ENCODE measurements around the gene APOOL.
"Not testable (repeated sequence)": the region's sequence is repeated elsewhere in the genome, so short reads cannot be mapped to it uniquely, and the experiment has no call there.

APOOL gene

DNA sequence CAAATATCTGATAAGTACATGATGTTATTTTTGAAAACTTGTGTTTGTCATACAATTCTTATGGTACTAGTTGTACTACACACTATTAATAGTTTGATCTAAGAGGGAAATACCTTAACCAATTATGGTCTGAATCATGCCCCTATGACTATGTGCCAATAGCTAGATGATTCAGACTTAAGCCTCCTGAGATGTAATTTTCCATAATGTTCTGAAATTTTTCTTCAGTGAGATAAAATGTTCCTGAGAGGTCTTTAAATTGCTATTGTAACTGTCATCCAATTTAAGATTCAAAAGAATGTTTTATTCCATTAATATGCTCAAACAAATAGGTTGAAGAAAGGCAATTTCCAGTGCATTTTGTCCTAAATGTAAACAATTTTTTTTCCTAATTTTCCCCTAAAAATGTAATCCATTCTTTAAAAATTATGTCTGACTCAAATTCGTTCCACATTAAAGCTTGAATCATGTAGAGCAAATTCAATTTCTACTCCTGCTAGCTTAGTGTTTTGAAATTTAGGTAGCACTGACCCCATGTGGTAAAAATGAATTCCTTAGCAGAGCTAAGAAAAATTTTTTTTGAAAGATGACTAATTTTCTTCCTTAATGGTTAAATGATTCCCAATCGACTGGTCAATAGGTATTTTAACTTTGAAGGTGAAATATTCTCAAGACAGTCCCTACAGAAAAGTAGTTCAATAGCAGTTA lies 49.1 kb downstream of the APOOL start:
- Histone ChIP-seq H3K4me1 (ENCODE audit: control insufficient read depth in 2 of 2, insufficient read depth in 2 of 2, low read length in 2 of 2) (no peaks in the 10 kb centered on the region), H3K9ac (ENCODE audit: low read depth in 1 of 2, low read length in 2 of 2) (no peak overlapping the region), H3K27ac (ENCODE audit: low read depth in 2 of 2, low read length in 2 of 2) (no peak overlapping the region), H3K27me3 (ENCODE audit: control insufficient read depth in 2 of 2, insufficient read depth in 2 of 2, low read length in 2 of 2) (no peaks in the 10 kb centered on the region), H3K4me3 (ENCODE audit: low read length in 2 of 2) (no peak overlapping the region), H3K9me3 (ENCODE audit: control insufficient read depth in 2 of 2, low read length in 2 of 2) (no peaks in the 10 kb centered on the region), H3K36me3 (ENCODE audit: control insufficient read depth in 2 of 2, insufficient read depth in 2 of 2, low read length in 2 of 2) (no peaks in the 10 kb centered on the region)

DNA sequence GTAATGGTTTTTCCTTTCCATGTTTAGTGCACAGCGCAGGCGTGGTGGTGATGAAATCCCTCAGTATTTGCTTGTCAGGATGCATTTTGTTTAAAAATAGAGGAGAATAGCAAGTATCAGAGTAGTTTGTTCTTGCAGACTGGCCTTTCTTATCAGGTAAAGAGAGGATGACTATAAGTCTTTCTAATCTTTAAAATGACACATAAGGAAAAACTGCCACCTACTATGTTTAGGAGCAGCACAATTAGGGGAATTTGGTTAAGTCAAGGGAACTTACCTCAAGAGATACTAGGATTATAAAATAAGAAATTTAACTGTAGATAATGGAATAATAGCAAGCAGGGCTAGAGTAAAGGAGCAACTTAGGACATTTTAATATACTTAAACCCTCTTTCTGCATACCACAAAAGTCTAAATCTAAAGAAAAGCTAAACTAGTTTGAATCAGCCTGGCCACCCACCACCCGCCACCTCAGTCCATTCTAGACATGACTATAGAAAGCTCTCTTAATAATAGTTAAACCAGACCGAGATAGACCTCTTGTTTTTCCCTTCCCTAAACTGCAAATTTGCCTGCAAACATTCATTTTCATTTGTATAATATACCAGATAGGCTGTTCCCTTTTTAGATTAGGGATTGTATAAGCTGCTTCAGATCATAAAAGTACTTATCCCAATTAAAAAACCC lies 62.0 kb downstream of the APOOL start:
- Histone ChIP-seq H3K36me3 (ENCODE audit: control insufficient read depth in 2 of 2, insufficient read depth in 2 of 2, low read length in 2 of 2) (no peaks in the 10 kb centered on the region), H3K4me1 (ENCODE audit: control insufficient read depth in 2 of 2, insufficient read depth in 2 of 2, low read length in 2 of 2) (no peaks in the 10 kb centered on the region), H3K9me3 (ENCODE audit: control insufficient read depth in 2 of 2, low read length in 2 of 2) (no peaks in the 10 kb centered on the region), H3K9ac (ENCODE audit: low read depth in 1 of 2, low read length in 2 of 2) (no peak overlapping the region), H3K27ac (ENCODE audit: low read depth in 2 of 2, low read length in 2 of 2) (no peak overlapping the region), H3K4me3 (ENCODE audit: low read length in 2 of 2) (no peak overlapping the region), H3K27me3 (ENCODE audit: control insufficient read depth in 2 of 2, insufficient read depth in 2 of 2, low read length in 2 of 2) (no peaks in the 10 kb centered on the region)

DNA sequence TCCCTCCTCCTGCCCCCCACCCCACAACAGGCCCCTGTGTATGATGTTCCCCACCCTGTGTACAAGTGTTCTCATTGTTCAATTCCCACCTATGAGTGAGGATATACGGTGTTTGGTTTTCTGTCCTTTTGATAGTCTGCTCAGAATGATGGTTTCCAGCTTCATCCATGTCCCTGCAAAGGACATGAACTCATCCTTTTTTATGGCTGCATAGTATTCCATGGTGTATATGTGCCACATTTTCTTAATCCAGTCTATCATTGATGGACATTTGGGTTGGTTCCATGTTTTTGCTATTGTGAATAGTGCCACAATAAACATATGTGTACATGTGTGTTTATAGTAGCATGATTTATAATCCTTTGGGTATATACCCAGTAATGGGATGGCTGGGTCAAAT lies 73.6 kb downstream of the APOOL start:
- not testable (repeated sequence) for H3K27ac ChIP-seq (ENCODE audit: low read depth in 2 of 2, low read length in 2 of 2); H3K9me3 ChIP-seq (ENCODE audit: control insufficient read depth in 2 of 2, low read length in 2 of 2); H3K4me1 ChIP-seq (ENCODE audit: control insufficient read depth in 2 of 2, insufficient read depth in 2 of 2, low read length in 2 of 2); H3K27me3 ChIP-seq (ENCODE audit: control insufficient read depth in 2 of 2, insufficient read depth in 2 of 2, low read length in 2 of 2); H3K9ac ChIP-seq (ENCODE audit: low read depth in 1 of 2, low read length in 2 of 2); H3K36me3 ChIP-seq (ENCODE audit: control insufficient read depth in 2 of 2, insufficient read depth in 2 of 2, low read length in 2 of 2); H3K4me3 ChIP-seq (ENCODE audit: low read length in 2 of 2)

DNA sequence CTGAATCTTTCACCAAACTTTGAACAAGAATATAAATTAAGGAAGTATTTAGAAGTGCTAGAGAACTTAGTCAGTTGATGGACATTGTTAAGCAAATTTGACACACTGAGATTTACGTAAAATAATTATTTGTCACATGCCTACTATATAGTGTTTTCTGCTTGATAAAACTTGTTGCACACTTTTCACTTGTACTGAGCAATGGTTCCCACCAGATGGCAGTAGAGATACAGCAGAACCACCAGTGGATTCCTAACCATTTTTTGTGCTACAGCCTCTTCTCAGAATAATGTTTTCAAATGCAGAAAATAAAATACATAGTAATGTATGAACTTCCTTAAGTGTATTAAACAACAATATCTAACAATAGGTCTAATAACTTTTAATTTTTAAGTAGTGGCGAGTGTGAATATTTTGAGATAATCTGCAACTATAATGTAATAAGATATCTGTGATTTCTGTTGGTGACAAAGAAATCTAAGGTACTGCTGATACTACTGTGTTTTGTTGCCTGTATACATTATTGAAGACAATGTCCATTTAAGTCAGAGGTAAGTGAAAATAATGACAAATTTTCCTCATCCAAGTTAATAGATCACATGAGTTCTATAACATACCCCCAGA lies 81.2 kb downstream of the APOOL start:
- Histone ChIP-seq H3K4me1 (ENCODE audit: control insufficient read depth in 2 of 2, insufficient read depth in 2 of 2, low read length in 2 of 2) (no peaks in the 10 kb centered on the region), H3K27ac (ENCODE audit: low read depth in 2 of 2, low read length in 2 of 2) (no peak overlapping the region), H3K4me3 (ENCODE audit: low read length in 2 of 2) (no peak overlapping the region), H3K27me3 (ENCODE audit: control insufficient read depth in 2 of 2, insufficient read depth in 2 of 2, low read length in 2 of 2) (no peaks in the 10 kb centered on the region), H3K36me3 (ENCODE audit: control insufficient read depth in 2 of 2, insufficient read depth in 2 of 2, low read length in 2 of 2) (no peaks in the 10 kb centered on the region), H3K9ac (ENCODE audit: low read depth in 1 of 2, low read length in 2 of 2) (no peak overlapping the region), H3K9me3 (ENCODE audit: control insufficient read depth in 2 of 2, low read length in 2 of 2) (no peaks in the 10 kb centered on the region)

DNA sequence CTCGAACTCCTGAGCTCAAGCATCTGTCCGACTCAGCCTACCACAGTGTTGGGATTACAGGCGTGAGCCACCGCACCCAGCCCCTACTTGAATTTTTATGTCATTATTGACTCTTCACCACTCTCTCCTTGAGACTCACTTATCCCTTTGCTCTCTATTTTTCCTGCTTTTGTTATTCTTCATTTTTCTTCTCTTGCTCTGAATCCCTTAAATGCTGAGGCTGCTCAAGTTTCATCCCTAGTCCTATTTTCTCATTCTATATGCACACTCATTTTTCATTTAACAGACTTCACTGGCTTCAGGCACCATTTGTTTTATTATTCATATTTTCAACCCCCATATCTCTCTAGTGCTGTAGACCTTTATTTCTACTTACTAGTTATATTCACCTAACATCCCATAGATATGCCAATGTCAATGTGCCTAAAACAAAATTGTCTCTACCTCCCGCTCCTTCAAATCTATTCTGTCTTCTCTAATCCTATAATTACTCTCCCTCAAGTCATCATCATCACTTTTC lies 85.7 kb downstream of the APOOL start:
- H3K27me3 ChIP-seq (ENCODE audit: control insufficient read depth in 2 of 2, insufficient read depth in 2 of 2, low read length in 2 of 2): peaks cover 0 to 2% of the 10 kb centered on the region in 2 donors
- no peak overlapping the region for H3K4me3 ChIP-seq (ENCODE audit: low read length in 2 of 2)
- H3K4me1 ChIP-seq (ENCODE audit: control insufficient read depth in 2 of 2, insufficient read depth in 2 of 2, low read length in 2 of 2): no peaks in the 10 kb centered on the region

DNA sequence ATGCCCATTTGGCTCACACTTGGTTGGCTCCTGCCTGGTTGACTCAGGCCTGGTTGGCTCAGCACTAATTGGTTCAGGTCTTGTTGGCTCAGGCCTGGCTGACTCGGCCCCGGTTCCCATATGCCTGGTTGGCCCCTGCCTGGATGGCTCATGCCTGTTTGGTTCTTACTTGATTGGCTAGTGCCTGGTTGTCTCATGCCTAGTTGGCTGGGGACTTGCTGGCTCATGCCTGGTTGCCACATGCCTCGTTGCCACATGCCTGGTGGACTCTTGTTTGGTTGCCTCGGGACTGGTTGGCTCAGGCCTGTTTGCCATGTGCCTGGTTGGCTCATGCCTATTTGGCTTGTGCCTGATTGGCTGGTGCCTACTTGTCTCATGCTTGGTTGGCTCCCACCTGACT lies 103.7 kb downstream of the APOOL start:
- Histone ChIP-seq H3K27me3 (ENCODE audit: control insufficient read depth in 2 of 2, insufficient read depth in 2 of 2, low read length in 2 of 2) (peaks cover 0 to 3% of the 10 kb centered on the region in 2 donors), H3K9ac (ENCODE audit: low read depth in 1 of 2, low read length in 2 of 2) (no peak overlapping the region), H3K9me3 (ENCODE audit: control insufficient read depth in 2 of 2, low read length in 2 of 2) (no peaks in the 10 kb centered on the region), H3K36me3 (ENCODE audit: control insufficient read depth in 2 of 2, insufficient read depth in 2 of 2, low read length in 2 of 2) (no peaks in the 10 kb centered on the region), H3K4me3 (ENCODE audit: low read length in 2 of 2) (no peak overlapping the region), H3K27ac (ENCODE audit: low read depth in 2 of 2, low read length in 2 of 2) (no peak overlapping the region), H3K4me1 (ENCODE audit: control insufficient read depth in 2 of 2, insufficient read depth in 2 of 2, low read length in 2 of 2) (peaks cover 2 to 3% of the 10 kb centered on the region in 2 donors)

More for the DNA sequence above, 85.7 kb downstream of the APOOL start:
- Histone ChIP-seq H3K9me3 (ENCODE audit: control insufficient read depth in 2 of 2, low read length in 2 of 2) (no peaks in the 10 kb centered on the region), H3K9ac (ENCODE audit: low read depth in 1 of 2, low read length in 2 of 2) (no peak overlapping the region), H3K27ac (ENCODE audit: low read depth in 2 of 2, low read length in 2 of 2) (no peak overlapping the region), H3K36me3 (ENCODE audit: control insufficient read depth in 2 of 2, insufficient read depth in 2 of 2, low read length in 2 of 2) (no peaks in the 10 kb centered on the region)

DNA sequence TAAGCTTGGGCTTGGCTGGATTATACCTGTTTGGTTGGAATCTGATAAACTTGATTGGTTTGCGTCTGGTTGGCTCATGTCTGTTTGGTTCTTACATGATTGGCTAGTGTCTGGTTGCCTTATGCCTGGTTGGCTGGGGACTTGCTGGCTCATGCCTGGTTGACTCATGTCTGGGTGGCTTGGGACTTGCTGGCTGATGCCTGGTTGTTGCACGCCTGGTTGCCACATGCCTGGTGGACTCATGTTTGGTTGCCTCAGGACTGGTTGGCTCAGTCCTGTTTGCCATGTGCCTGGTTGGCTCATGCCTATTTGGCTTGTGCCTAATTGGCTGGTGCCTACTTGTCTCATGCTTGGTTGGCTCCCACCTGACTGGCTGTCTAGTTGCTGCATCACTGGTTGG lies 104.5 kb downstream of the APOOL start:
- Histone ChIP-seq H3K27ac (ENCODE audit: low read depth in 2 of 2, low read length in 2 of 2) (no peak overlapping the region), H3K9ac (ENCODE audit: low read depth in 1 of 2, low read length in 2 of 2) (no peak overlapping the region), H3K9me3 (ENCODE audit: control insufficient read depth in 2 of 2, low read length in 2 of 2) (no peaks in the 10 kb centered on the region), H3K36me3 (ENCODE audit: control insufficient read depth in 2 of 2, insufficient read depth in 2 of 2, low read length in 2 of 2) (no peaks in the 10 kb centered on the region), H3K27me3 (ENCODE audit: control insufficient read depth in 2 of 2, insufficient read depth in 2 of 2, low read length in 2 of 2) (peaks cover 0 to 3% of the 10 kb centered on the region in 2 donors), H3K4me1 (ENCODE audit: control insufficient read depth in 2 of 2, insufficient read depth in 2 of 2, low read length in 2 of 2) (peaks cover 2 to 3% of the 10 kb centered on the region in 2 donors), H3K4me3 (ENCODE audit: low read length in 2 of 2) (no peak overlapping the region)

DNA sequence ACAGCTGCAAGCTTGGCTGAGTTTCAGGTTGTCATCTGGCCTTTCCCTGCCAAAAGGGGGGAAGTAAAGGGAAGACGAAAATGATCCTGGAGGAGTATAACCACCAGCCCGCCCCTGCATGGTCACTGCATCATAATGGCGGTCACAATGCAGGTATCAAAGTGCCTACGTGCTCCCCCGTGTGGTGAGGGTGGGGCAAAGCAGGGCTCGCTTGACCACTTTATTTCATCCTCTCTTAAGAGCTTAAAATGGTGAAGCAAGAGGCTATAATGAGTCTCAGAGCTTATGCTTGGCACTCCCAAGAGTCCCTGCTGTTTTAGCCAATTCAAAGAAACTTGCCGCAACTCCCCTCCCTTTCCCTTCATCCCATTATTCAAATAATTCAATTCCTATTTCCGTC lies 105.6 kb downstream of the APOOL start:
- H3K36me3 ChIP-seq (ENCODE audit: control insufficient read depth in 2 of 2, insufficient read depth in 2 of 2, low read length in 2 of 2): no peaks in the 10 kb centered on the region
- no peak overlapping the region for H3K9ac ChIP-seq (ENCODE audit: low read depth in 1 of 2, low read length in 2 of 2)
- no peak overlapping the region for H3K27ac ChIP-seq (ENCODE audit: low read depth in 2 of 2, low read length in 2 of 2)
- no peak overlapping the region for H3K4me3 ChIP-seq (ENCODE audit: low read length in 2 of 2)
- peaks cover 2 to 3% of the 10 kb centered on the region in 2 donors for H3K4me1 ChIP-seq (ENCODE audit: control insufficient read depth in 2 of 2, insufficient read depth in 2 of 2, low read length in 2 of 2)
- peaks cover 0 to 3% of the 10 kb centered on the region in 2 donors for H3K27me3 ChIP-seq (ENCODE audit: control insufficient read depth in 2 of 2, insufficient read depth in 2 of 2, low read length in 2 of 2)
- H3K9me3 ChIP-seq (ENCODE audit: control insufficient read depth in 2 of 2, low read length in 2 of 2): no peaks in the 10 kb centered on the region

DNA sequence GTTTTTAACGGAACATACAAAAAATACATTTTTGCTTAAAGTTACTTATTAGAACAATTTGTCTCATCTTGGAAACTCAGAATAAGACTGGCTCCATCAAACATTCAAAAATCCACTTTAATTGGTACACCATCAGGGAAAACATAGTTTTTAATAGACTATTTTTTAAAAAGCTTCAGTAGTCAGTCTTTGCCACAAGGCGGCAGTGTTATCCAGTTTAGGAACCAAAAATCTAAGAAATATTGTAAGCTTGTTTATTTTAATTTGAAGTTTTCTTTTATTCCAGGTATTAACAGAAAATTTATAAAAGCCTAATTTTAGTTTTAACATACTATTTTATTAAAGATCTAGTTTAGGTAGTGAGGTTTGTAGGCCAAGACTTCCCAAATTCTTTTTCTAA lies 107.7 kb downstream of the APOOL start:
- no peaks in the 10 kb centered on the region for H3K36me3 ChIP-seq (ENCODE audit: control insufficient read depth in 2 of 2, insufficient read depth in 2 of 2, low read length in 2 of 2)
- H3K9me3 ChIP-seq (ENCODE audit: control insufficient read depth in 2 of 2, low read length in 2 of 2): no peaks in the 10 kb centered on the region
- H3K27ac ChIP-seq (ENCODE audit: low read depth in 2 of 2, low read length in 2 of 2): no peak overlapping the region
- no peak overlapping the region for H3K9ac ChIP-seq (ENCODE audit: low read depth in 1 of 2, low read length in 2 of 2)
- no peak overlapping the region for H3K4me3 ChIP-seq (ENCODE audit: low read length in 2 of 2)
- peaks cover 2 to 3% of the 10 kb centered on the region in 2 donors for H3K4me1 ChIP-seq (ENCODE audit: control insufficient read depth in 2 of 2, insufficient read depth in 2 of 2, low read length in 2 of 2)
- peaks cover 0 to 3% of the 10 kb centered on the region in 2 donors for H3K27me3 ChIP-seq (ENCODE audit: control insufficient read depth in 2 of 2, insufficient read depth in 2 of 2, low read length in 2 of 2)

DNA sequence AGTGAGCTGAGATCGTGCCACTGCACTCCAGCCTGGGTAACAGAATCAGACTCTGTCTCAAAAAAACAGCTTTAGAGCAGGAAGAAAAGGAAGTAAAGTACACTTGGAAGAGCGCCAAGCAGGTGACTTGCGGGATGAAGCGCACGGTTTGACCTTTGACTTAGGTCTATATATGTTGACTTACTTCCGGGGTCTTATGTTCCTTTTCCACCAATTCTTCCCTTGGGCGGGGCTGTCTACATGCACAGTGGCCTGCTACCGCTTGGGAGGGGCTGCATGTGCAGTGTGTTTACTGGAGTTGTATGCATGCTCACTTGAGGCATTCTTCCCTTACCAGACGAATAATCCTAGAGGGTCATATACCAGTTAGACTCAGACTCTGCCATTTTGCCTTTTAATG lies 108.6 kb downstream of the APOOL start:
- no peak overlapping the region for H3K4me3 ChIP-seq (ENCODE audit: low read length in 2 of 2)
- no peaks in the 10 kb centered on the region for H3K36me3 ChIP-seq (ENCODE audit: control insufficient read depth in 2 of 2, insufficient read depth in 2 of 2, low read length in 2 of 2)
- no peak overlapping the region for H3K27ac ChIP-seq (ENCODE audit: low read depth in 2 of 2, low read length in 2 of 2)
- peaks cover 2 to 3% of the 10 kb centered on the region in 2 donors for H3K4me1 ChIP-seq (ENCODE audit: control insufficient read depth in 2 of 2, insufficient read depth in 2 of 2, low read length in 2 of 2)
- no peak overlapping the region for H3K9ac ChIP-seq (ENCODE audit: low read depth in 1 of 2, low read length in 2 of 2)
- H3K9me3 ChIP-seq (ENCODE audit: control insufficient read depth in 2 of 2, low read length in 2 of 2): no peaks in the 10 kb centered on the region
- H3K27me3 ChIP-seq (ENCODE audit: control insufficient read depth in 2 of 2, insufficient read depth in 2 of 2, low read length in 2 of 2): peaks cover 0 to 3% of the 10 kb centered on the region in 2 donors

All from mucosa of rectum (tissue), 2 donors.